HG03159 (cell line): ENCODE data around the gene NXPH3.

Source experiments
- ATAC-seq: cut with Tn5 transposase; IDR thresholded peaks from one replicate; pipeline ENCODE4 v1.9.1; 2021; ENCODE audit warnings: mild to moderate bottlenecking, moderate library complexity; ENCODE audit not compliant: unreplicated experiment

The NXPH3 gene

GRCh38 chr17:49588726-49589576 lies 13.3 kb downstream of the NXPH3 start:
- no peak for ATAC-seq

GRCh38 chr17:49589577-49589927 lies 13.9 kb downstream of the NXPH3 start:
- ATAC-seq = no peak

GRCh38 chr17:49590874-49591273 lies 15.2 kb downstream of the NXPH3 start:
- no peak for ATAC-seq

- ATAC-seq = no peak
Measured at GRCh38 chr17:49592263-49592662, 16.6 kb downstream of the NXPH3 start.

DNA sequence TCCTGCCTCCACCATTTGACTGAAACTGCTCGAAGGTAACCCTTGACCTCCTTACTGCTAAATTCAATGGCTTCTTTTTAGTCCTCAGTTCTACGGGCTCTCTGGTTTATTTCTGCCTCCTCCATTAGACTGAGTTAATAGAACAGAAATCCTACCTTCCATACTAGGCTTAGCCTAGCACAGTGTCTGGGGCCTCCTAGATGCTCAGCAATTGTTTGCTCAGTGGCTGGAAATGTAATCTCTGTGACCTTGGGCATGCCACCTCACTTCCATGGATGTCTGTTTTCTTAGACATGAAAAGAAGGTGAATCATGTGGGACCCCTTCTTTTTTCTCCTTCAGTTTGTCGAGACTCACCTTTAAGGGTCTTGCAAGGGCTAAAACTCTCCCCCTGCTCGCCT lies 19.7 kb downstream of the NXPH3 start:
- no peak for ATAC-seq

- no peak for ATAC-seq
Measured at GRCh38 chr17:49595980-49596379, 20.3 kb downstream of the NXPH3 start.

GRCh38 chr17:49596613-49597244 lies 21.1 kb downstream of the NXPH3 start:
- no peak for ATAC-seq

DNA sequence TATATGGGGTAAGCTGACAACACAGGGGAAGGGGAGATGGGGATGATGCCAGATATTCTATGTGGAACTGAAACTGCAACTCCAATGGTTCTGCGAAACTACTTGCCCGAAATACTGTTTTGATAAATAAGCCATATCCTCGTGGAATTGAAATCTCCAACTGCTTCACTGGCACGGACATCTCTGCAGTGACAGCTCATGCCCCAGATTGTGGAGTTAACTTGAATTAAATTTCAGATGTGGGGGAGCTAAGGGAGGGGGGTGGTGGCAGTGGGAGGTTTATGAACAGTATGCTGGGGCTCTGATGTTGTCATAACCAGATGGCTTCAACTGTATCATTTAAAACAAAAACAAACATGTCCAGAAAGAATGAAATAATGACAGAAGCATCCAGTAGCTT lies 21.8 kb downstream of the NXPH3 start:
- no peak for ATAC-seq

GRCh38 chr17:49597928-49598655 lies 22.4 kb downstream of the NXPH3 start:
- ATAC-seq = no peak

DNA sequence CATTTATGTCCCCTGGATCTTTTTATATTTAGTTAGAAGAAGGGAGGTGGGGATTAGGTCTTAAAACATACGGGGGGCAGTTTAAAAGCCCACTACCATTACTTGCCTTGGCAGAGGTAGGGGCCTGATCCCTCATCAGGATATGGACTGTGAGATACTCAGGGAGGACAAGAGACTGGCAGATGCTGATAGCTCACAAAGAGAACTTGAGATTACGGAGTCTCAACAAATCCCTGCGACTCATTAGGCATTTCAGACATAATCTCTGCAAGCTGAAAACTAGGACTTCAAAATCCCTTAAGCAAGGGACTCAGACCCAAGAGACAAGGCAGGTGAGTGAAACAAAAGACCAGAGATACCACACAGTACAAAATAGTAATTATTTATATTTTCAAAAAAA lies 23.2 kb downstream of the NXPH3 start:
- no peak for ATAC-seq

- no peak for ATAC-seq
Measured at GRCh38 chr17:49600949-49601348, 25.3 kb downstream of the NXPH3 start.

- ATAC-seq = no peak
Measured at GRCh38 chr17:49602783-49603182, 27.1 kb downstream of the NXPH3 start.

DNA sequence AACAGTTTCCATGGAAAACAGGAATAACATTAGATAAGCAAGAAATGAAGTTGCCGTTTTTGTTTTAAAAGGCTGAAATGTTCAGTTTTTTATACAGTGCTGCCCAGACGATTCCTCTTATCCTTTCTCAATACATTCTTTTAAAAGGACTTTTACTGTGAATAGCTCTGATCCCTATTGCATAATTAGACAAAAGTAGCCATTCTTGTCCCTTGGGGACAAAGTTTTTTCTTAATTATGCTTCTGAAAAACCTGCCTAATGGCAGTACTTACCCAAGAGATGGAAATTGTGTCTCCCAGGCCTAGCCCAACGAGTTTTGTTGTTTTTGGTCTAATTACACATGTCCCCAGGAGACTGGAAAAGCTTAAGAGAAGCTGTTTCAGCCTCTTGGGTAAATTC lies 27.6 kb downstream of the NXPH3 start:
- ATAC-seq = no peak

- ATAC-seq = no peak
Measured at GRCh38 chr17:49603720-49604119, 28.0 kb downstream of the NXPH3 start.

DNA sequence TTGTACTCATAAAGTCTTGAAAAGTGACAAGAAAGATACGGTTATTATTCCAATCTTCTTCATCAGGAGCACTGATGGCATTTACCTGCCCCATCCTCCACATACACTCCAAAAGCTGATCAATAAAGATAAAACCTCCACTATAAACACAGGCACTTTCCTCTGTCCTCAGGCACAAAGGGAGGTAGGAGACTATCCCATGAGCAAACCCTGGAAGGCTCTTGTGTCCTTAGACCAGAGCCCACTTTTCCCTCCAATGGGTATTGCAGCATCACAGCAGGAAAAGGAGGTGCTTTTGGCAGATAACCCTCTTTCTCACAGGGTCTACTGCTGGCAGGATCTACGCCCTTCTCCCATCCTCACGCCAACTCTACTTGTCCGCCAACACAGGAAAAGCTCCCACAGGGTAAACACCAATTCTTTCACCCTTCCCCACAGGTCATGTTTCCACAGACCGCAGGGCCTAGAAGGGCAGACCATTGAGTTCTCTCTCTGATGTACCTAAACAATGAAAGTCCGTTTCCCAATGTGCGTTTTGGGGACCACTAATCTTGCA lies 28.7 kb downstream of the NXPH3 start:
- no peak for ATAC-seq

GRCh38 chr17:49610883-49611584 lies 35.4 kb downstream of the NXPH3 start:
- no peak for ATAC-seq

DNA sequence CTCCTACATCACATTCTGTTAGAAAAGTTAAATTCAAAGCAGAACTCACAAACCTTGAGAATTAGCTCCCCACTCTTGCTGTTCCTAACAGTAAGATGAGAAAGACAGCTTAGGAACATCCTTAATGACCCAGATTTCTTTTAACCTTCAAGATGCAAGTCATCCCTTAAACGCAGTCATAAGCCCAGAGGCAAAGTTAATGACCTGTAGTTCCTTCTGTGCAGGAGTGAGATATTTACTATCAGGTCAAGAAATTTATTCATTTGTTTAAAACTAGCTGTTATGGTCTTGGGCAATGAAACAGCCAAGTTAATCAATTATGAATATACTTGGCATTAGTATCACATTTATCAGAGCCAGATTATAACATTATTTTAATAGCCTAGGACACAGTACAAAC lies 37.1 kb downstream of the NXPH3 start:
- no peak for ATAC-seq

DNA sequence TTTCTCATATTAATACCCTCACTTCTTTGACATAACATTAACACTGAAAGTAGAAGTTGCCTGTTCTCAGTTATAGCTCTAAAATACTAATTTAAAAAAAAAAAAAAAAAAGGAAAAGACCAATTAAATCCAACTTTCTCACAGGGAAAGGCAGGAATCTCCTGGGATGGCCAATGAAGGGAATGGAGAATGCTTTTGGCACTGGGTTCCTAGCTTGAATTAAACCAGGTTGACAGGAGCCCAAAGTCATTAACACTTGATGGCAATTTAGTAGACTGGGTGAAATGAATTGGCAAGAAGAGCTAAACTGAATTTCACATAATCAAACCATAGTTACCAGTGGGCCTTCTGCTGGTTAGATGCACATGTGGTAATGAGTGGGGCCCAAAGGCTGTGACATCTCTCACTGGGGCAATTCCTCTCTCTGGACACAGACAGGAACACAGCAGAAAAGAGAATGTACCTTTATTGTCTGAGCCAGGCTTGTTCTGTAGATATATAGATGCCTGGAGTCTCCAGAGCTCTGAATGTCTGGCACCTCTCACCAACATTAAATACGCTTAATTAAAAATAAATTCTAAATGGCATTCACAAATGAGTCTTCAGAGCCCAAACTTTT lies 37.6 kb downstream of the NXPH3 start:
- no peak for ATAC-seq

GRCh38 chr17:49616086-49616485 lies 40.4 kb downstream of the NXPH3 start:
- no peak for ATAC-seq

- no peak for ATAC-seq
Measured at GRCh38 chr17:49616601-49617131, 41.0 kb downstream of the NXPH3 start.
